Stimulated activated CD8-positive, alpha-beta memory T cell treated with anti-CD3 and anti-CD28 coated beads, Interleukin-7, amount 100 ng/mL, for 4 hours (primary cell): ENCODE data around the gene ATP4A.

Experiments used
- DNase-seq, 2 donors: peaks; one replicate each; pipeline ENCODE4 v3.0.0-alpha.2; 2020; ENCODE audit warnings: low read depth in 2 of 2

The ATP4A gene

GRCh38 chr19:35549174-35549788, 14.2 kb downstream of the ATP4A start:
- peak in 1 of 2 donors; percentile 27 for DNase-seq

DNA sequence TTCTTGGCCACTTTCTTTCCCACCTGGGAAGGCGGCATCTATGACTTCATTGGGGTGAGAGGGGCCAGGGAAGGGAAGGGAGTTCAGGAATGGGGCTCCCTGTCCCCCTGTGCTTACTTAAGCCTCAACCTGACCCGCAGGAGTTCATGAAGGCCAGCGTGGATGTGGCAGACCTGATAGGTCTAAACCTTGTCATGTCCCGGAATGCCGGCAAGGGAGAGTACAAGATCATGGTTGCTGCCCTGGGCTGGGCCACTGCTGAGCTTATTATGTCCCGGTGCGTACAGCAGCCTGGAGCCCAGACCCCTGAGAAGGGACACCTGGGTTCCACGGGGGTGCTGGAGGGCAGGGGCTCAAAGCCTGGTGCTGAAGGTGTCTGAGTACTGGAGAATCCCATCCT, 16.9 kb downstream of the ATP4A start:
- DNase-seq = no peak

DNA sequence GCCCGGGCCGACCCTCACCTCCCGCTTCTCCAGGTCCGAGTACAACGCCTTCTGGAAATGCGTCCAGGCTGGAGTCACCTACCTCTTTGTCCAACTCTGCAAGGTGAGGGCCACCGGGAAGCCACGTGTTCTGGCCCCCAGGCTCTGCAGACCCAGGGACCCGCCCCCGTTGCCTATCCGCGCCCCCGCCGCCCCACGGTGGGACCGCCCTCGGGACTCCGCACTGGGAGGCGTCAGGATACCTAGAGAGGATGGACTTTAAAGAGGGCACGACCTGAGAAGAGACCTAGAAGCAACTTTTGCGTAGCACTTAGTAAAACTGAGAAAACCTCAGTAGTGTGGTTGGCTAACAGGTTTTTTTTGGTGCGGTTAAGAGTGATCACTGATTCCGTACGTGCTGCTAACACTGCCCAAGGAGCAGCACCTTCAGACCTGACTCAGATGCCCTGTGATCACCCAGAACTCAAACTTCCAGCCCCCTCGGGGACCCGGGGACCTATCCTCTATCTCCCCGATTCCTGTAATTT, 17.5 kb downstream of the ATP4A start:
- peak; percentile 24 to 60 for DNase-seq

DNA sequence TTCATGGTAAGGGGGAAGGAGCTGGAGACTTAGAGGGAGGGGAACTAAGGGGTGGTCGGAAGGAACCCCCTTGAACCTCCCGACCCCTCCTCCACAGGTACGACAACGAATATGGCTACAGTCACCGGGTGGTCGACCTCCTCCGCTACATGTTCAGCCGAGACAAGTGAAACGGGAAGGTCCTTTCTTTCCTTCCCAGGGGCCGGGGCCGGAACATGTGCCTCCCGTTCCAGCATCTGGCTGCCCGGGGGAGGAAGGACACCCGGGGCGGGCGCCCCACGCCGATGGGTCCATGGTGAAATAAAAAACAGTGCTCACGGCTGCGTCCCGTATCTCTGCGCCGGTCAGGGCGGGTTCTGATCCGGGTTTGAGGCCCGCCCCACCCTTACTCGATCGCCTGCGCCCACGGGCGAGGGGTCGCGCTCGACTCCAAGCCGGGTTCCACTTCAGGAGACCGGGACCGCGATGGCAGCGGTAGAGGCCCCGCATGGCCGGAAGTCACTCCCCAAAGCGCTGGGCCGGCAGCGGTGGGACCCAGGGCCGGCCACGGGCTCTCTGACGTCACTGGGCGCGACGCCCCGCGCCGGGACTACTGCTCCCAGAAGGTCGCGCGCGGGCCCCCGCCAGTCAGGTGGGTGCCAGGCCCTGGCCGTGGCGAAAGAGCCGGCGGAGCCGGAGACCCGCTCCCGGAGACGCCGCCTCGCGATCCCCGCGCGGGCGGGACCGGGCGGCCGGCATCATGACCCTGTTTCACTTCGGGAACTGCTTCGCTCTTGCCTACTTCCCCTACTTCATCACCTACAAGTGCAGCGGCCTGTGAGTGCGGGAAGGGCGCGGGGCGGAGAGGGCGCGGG, 18.2 kb downstream of the ATP4A start, which contains the start of gene TMEM147:
TMEM147 (plus strand) TSS at position 626 of the 854 bp plus-strand sequence; CDS start at position 740, 114 bp downstream.
- peak; percentile 57 to 79 for DNase-seq

DNA sequence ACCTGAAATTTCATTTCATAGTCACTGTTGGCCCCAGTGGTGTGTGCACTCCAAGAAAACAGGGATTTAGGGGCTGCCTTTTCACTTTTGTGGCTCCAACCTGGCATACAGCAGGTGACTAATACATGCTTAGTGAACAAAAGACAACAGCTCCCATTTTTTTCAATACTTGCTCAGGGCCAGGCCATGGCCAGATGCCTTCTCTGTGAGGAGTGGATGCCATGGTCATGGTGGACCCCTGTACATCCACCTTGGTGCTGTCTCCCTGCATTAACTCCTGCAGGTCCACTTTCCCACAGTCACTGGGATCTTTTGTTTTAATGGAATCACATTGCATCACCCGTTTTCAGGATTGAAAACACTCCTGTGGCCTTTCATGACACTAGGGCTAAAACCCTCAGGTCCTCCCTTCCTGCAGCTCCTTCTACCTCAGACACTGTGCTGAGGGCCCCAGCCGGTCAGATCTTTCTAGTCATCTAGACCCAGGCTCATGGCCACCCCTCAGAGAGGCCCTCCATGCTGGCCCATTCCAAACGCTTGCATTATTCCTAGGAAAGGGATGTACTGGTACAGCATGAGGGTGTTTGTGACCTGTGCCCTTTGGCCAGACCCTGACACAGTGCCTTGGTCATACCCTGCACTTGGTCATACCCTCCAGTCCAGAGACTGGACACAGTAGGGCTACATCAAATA, 19.2 kb downstream of the ATP4A start:
- no peak for DNase-seq

DNA sequence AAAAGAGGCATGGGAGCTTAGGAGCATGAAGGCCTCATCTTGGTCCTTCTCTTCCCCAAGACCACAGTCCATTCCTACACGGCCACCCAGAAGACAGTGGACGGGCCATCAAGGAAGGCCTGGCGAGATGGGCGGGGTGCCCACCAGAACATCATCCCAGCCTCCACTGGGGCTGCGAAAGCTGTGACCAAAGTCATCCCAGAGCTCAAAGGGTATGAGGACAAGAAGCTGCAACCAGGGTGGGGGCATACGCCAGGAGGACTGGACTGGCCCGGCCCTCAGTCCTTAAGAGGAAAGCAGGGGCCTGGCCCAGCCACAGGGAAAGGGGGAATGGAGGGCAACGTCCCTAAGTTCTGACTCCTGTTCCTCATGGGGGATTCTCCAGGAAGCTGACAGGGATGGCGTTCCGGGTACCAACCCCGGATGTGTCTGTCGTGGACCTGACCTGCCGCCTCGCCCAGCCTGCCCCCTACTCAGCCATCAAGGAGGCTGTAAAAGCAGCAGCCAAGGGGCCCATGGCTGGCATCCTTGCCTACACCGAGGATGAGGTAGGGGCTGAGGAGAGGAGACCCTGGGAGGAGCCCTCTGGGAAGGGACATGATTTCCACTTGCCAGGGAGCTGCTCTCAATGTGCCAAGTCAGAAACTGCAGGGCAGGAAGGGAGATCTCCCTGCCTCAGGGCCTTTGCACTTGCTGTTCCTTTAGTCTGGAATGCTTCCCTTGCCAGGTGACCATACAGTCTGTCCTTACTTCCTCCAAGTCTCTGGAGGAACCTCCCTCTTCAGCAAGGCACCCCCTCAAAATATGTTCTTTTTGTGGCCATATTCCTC, 20.0 kb downstream of the ATP4A start:
- no peak for DNase-seq

DNA sequence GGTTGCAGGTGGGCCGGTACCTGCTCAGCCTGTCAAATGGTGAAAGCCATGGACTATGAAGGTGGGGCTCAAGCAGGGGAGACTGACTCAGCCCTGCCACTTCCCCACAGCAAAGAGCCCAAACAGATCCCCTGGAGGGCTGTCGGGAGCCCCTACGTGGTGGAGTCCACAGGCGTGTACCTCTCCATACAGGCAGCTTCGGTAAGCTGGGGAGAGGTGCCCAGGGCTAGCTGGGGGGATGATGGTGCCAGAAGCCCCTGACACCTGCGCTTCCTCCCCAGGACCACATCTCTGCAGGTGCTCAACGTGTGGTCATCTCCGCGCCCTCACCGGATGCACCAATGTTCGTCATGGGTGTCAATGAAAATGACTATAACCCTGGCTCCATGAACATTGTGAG, 21.2 kb downstream of the ATP4A start:
- no peak for DNase-seq

GRCh38 chr19:35540356-35540927, 23.0 kb downstream of the ATP4A start:
- DNase-seq = no peak

DNA sequence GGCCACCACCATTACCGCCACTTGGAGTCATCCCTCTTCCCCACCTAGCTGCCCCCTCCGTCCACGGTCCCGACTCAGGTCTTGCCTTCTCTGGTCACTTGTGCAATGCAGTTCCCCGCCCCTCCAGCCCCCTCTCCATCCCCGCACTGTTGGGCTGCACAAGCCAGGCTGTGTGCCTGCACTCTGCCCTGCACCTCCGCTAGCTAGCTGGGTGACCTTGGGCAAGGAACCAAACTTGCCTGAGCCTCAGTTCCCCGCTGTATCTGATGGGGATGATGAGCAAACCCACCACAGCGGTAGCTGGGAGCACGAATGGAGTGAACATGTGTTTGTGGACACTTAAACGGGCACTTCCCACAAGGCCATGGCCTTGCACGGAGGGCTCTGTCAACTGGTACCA, 23.6 kb downstream of the ATP4A start:
- no peak for DNase-seq

DNA sequence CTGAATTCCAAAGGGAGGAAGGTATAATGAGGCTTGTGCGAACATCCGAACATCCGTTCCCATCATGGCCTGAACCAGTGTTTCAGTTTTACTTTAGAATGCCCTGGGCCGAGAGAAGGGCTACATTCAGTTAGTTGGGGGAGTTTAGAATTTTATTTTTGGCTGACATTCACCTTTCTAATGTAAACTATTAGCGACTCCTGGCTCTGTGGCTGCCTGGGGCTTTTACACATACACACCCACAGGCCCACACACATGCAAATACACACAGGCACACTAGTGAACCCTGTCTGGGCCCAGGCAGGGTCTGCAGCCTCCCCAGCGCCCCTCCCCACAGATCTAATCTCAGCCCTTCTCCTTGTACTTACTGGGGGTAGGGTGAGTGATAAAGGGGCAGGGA, 24.1 kb downstream of the ATP4A start:
- DNase-seq = no peak

GRCh38 chr19:35534803-35535480, 28.5 kb downstream of the ATP4A start:
- no peak for DNase-seq

DNA sequence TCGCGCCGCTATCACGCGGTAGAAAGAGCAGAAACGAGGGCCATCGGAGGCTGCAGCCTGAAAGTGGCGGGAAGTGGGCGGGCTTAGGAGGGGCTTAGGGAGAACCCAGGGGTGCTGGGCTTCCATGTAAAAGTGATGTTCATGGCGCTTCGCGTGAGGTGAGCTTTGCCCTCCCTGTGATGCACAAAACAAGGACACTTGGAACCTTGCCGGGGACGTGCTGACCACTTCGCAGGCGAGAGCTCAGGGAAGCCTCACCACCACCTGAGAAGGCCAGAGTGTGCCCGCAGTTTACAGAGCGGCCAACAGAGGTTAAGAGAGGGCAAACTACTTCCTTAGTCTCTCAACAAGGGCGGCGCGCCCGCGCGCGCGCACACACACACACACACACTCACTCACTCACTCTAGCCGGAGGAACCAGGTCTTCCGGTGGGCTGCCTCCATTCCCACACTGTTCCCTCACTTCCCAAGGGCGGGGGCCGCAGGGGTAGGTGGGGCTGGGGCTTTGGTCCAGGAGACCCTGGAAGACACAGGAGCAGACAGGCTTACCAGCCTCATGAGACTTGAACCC, 29.6 kb downstream of the ATP4A start:
- DNase-seq = peak in 1 of 2 donors; percentile 21

DNA sequence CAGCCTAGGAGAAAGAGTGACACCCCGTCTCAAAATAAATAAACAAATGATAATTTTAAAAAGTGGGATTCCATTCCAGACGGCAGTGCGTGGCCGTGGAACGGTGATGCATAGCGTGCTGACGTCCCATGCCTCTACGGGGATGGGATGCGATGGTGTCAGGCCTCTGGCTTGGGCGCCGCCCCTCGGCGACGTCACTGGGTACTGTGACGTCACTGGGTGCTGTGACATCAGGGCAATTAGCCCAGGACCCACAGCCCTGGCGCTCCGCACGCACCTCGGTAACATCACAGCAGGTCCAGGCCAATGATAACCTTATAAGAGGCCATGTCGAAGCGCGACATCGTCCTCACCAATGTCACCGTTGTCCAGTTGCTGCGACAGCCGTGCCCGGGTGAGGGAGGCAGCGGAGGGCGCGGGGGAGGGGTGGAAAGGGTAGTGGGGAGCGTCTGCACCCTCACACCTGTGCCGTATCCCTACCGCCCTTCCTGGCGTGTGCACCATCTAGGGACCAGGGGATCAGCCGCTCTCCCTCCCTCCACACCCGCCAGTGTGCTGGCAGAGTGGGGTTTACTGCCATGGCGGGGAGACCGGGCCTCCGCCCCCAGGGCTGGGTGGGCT, 30.1 kb downstream of the ATP4A start, which contains the start of gene GAPDHS:
GAPDHS (plus strand) TSS at position 256 of the 621 bp plus-strand sequence; CDS start at position 328, 72 bp downstream.
- DNase-seq = no peak

DNA sequence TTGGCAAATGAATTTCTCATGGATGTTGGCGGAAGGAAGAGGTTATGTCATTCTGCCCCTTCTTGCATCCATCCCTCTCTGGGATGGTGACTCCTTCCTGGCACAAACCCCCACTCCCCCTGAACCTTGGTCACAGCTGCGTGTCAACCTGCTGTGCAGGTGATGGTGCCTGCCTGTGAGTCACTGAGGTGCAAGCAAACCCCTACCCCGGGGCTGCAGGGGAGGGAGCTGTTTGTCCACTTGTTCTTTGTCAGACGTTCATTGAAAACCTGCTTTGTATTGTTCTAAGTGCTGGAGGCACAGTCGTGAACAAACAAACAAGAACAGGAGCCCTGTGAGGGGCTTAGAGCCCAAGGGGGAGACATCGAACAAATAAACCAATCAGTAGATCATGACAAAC, 32.2 kb downstream of the ATP4A start:
- DNase-seq = no peak

- DNase-seq = no peak
Observed at GRCh38 chr19:35529241-35530218, 33.9 kb downstream of the ATP4A start.

- DNase-seq = no peak
Observed at GRCh38 chr19:35528218-35529038, 35.0 kb downstream of the ATP4A start, which contains the start of gene SBSN. Gene SBSN (minus strand): TSS chr19:35528311. CDS start chr19:35528281, 30 bp downstream.

GRCh38 chr19:35525873-35526272, 37.6 kb downstream of the ATP4A start:
- DNase-seq = no peak
